GM12878 (cell line): ENCODE data around the gene CPT1C. TPM values are rescaled to one million over a fixed set of nuclear protein-coding genes. Genes with fewer than 3 reads are reported as not detected.

Experiments used
- ATAC-seq: fragments of 200-7000 bp; cut with Tn5 transposase; 3 replicates; pipeline ENCODE4 v1.9.1; 2020; ENCODE audit warnings: mild to moderate bottlenecking, moderate library complexity
- BruUV-seq: library from RNA; stranded (reverse); fragments of 400-500 nt; replicated peaks from 2 replicates; lab custom pipeline; 2021; lab: Mats Ljungman, UMichigan
- CTCF ChIA-PET: fragments of 300-600 bp; sonication (Branson Sonifier 250); formaldehyde crosslinking; extraction: SDS; loops from one replicate; lab custom pipeline; 2021; ENCODE audit warnings: inconsistent platforms; lab: Yijun Ruan, JAX
- POLR2A ChIA-PET: fragments of 350-600 bp; formaldehyde crosslinking; extraction: SDS; loops from one replicate; lab custom pipeline; 2021; ENCODE audit warnings: inconsistent platforms; lab: Charles Lee
- RAD21 ChIA-PET: fragments of 300-600 bp; sonication (Branson Sonifier 250); formaldehyde crosslinking; loops from one replicate; lab custom pipeline; 2023; ENCODE audit warnings: antibody characterized with exemption; ENCODE audit not compliant: unreplicated experiment; lab: Charles Lee
- SMC1A ChIA-PET: fragments of 300-600 bp; sonication (Branson Sonifier 250); formaldehyde crosslinking; loops from one replicate; lab custom pipeline; 2023; ENCODE audit not compliant: unreplicated experiment, uncharacterized antibody; lab: Charles Lee
- DNase-seq: peaks from one replicate; pipeline ENCODE4 v3.0.0-alpha.2; 2011; ENCODE audit warnings: low read depth, low spot score
- FAIRE-seq: peaks from 3 replicates; lab custom pipeline; 2011; peaks lifted over from hg19 to GRCh38; lab: Jason Lieb, UNC
- H2AFZ ChIP-seq: 2 replicates; pipeline ENCODE4 v1.6.0; 2011; ENCODE audit warnings: low read depth, low read length, control low read depth; ENCODE audit not compliant: control insufficient read depth
- H3K27ac ChIP-seq: 2 replicates; pipeline ENCODE4 v1.5.1; 2011; ENCODE audit warnings: control low read depth; ENCODE audit not compliant: control insufficient read depth, insufficient read depth
- H3K27me3 ChIP-seq, 2 experiments: replicated peaks in 1 of 2; 2 replicates each; pipeline versions ENCODE4 v1.6.0 to v1.6.1; 2011; ENCODE audit warnings: low read length in 1 of 2; ENCODE audit not compliant: control insufficient read depth in 2 of 2, insufficient read depth in 2 of 2
- H3K36me3 ChIP-seq, 2 experiments: 2 replicates each; pipeline ENCODE4 v1.5.1; 2011; ENCODE audit warnings: low read length in 1 of 2; ENCODE audit not compliant: control insufficient read depth in 2 of 2, insufficient read depth in 2 of 2
- H3K4me1 ChIP-seq: 2 replicates; pipeline ENCODE4 v1.6.1; 2011; ENCODE audit warnings: mild to moderate bottlenecking, low read length, moderate library complexity, mixed read lengths; ENCODE audit not compliant: control insufficient read depth, insufficient read depth
- H3K4me2 ChIP-seq: 2 replicates; pipeline ENCODE4 v1.6.0; 2011; ENCODE audit warnings: control low read depth; ENCODE audit not compliant: control insufficient read depth, insufficient read depth
- H3K4me3 ChIP-seq: fragments of 200-600 bp; sonication (generic); 2 replicates; pipeline ENCODE4 v1.5.1; 2016
- H3K79me2 ChIP-seq: 2 replicates; pipeline ENCODE4 v1.6.0; 2011; ENCODE audit warnings: low read length; ENCODE audit not compliant: control insufficient read depth, insufficient read depth
- H3K9ac ChIP-seq: 2 replicates; pipeline ENCODE4 v1.8.0; 2011; ENCODE audit warnings: low read length, control low read depth, mixed read lengths; ENCODE audit not compliant: control insufficient read depth, insufficient read depth
- H3K9me3 ChIP-seq: replicated peaks from 3 replicates; pipeline ENCODE4 v1.5.1; 2011; ENCODE audit warnings: mild to moderate bottlenecking, low read length; ENCODE audit not compliant: control insufficient read depth, insufficient read depth
- H4K20me1 ChIP-seq: 2 replicates; pipeline ENCODE4 v1.6.0; 2011; ENCODE audit not compliant: control insufficient read depth, insufficient read depth
- ATF3 ChIP-seq: IDR thresholded peaks from 2 replicates; pipeline ENCODE4 v1.6.1; 2011; ENCODE audit warnings: low read depth, mild to moderate bottlenecking, low read length, moderate library complexity, borderline replicate concordance; ENCODE audit errors: extremely low read depth
- EED ChIP-seq: sonication (generic); IDR thresholded peaks from 2 replicates; pipeline ENCODE4 v1.6.1; 2016; ENCODE audit warnings: antibody characterized with exemption, low read depth
- IKZF1 ChIP-seq: fragments of 450-650 bp; conservative IDR thresholded peaks from 2 replicates; pipeline ENCODE4 v1.6.1; 2017; ENCODE audit warnings: antibody characterized with exemption, mild to moderate bottlenecking
- IRF4 ChIP-seq: IDR thresholded peaks from 2 replicates; pipeline ENCODE4 v1.6.1; 2011; ENCODE audit warnings: low read depth, low read length
- MEF2B ChIP-seq: fragments of 450-650 bp; IDR thresholded peaks from 2 replicates; pipeline ENCODE4 v1.6.1; 2018; ENCODE audit warnings: mild to moderate bottlenecking, moderate library complexity; ENCODE audit not compliant: partially characterized antibody, poor library complexity, severe bottlenecking
- MTA2 ChIP-seq: fragments of 450-650 bp; IDR thresholded peaks from 2 replicates; pipeline ENCODE4 v1.6.1; 2016; ENCODE audit warnings: low read depth, mild to moderate bottlenecking, moderate library complexity
- MYC ChIP-seq: IDR thresholded peaks from 2 replicates; pipeline ENCODE4 v1.6.1; 2011; ENCODE audit warnings: mild to moderate bottlenecking, low read length, moderate library complexity, inconsistent platforms; ENCODE audit not compliant: insufficient read depth, insufficient replicate concordance, insufficient read length, severe bottlenecking
- NFYA ChIP-seq: IDR thresholded peaks from 2 replicates; pipeline ENCODE4 v1.6.1; 2011; ENCODE audit warnings: low read depth, mild to moderate bottlenecking, low read length, improper control_type of control experiment, borderline replicate concordance
- NRF1 ChIP-seq: conservative IDR thresholded peaks from 2 replicates; pipeline ENCODE4 v1.6.1; 2011; ENCODE audit warnings: mild to moderate bottlenecking, low read depth, low read length, improper control_type of control experiment
- SKIL ChIP-seq: fragments of 450-650 bp; IDR thresholded peaks from 2 replicates; pipeline ENCODE4 v1.6.1; 2017; ENCODE audit warnings: mild to moderate bottlenecking, low read depth, inconsistent platforms; ENCODE audit not compliant: poor library complexity, severe bottlenecking
- TBL1XR1 ChIP-seq: IDR thresholded peaks from 2 replicates; pipeline ENCODE4 v1.6.1; 2012; ENCODE audit warnings: low read depth, low read length, improper control_type of control experiment
- TCF3 ChIP-seq: IDR thresholded peaks from 2 replicates; pipeline ENCODE4 v1.6.1; 2012; ENCODE audit warnings: low read depth, mild to moderate bottlenecking, low read length, borderline replicate concordance; ENCODE audit not compliant: insufficient read depth
- ZNF384 ChIP-seq: IDR thresholded peaks from 2 replicates; pipeline ENCODE4 v1.6.1; 2012; ENCODE audit warnings: low read depth, mild to moderate bottlenecking, low read length, improper control_type of control experiment, borderline replicate concordance
- WGBS: methylation state at CpG from one replicate; pipeline ENCODE4 v1.1.6; 2016; ENCODE audit warnings: low lambda C conversion rate; ENCODE audit not compliant: insufficient replicate concordance, insufficient coverage; ENCODE audit errors: missing lambda C conversion rate; 5-methylcytosine and 5-hydroxymethylcytosine counted together
- in situ Hi-C: fragments of 300-500 bp; cut with MboI; formaldehyde crosslinking; loops from 9 replicates; pipeline ENCODE4 v1.14.3; 2018; ENCODE audit warnings: mixed read lengths
- intact Hi-C: fragments of 100-400 bp; cut with micrococcal nuclease; formaldehyde crosslinking; loops from one replicate; pipeline ENCODE4 v1.14.2; 2022; ENCODE audit not compliant: unreplicated experiment
- polyA plus RNA-seq, 11 experiments: library from polyadenylated mRNA; depleted of rRNA in 4 of 11; unstranded in 6 of 11; stranded (reverse) in 5 of 11; fragments of >200 nt; fragmentation: Nextera tagmentation in 4 of 11; fragmentation: Illumina TruSeq in 1 of 11; extraction: Ambion mirVana in 4 of 11; extraction: Trizol in 1 of 11; gene quantifications; 1 replicate in 1 of 11; 2 replicates in 10 of 11; pipeline versions ENCODE4 v1.2.1 to v1.2.3, GENCODE V29; 2011 to 2016; ENCODE audit warnings: inconsistent platforms in 2 of 11, missing spikeins in 2 of 11, low read depth in 1 of 11
- total RNA-seq, 4 experiments: library from RNA; depleted of rRNA in 3 of 4; stranded (reverse); fragments of >200 nt in 3 of 4; fragmentation: Illumina TruSeq in 1 of 4; extraction: Trizol in 1 of 4; gene quantifications; 2 replicates each; pipeline versions ENCODE4 v1.2.1 to v1.2.3, GENCODE V29; 2013 to 2021

CPT1C gene
- total and polyA plus RNA-seq, 10 of the 15 experiments (the other 5 are each of a cell fraction or from before 2014, with no cell fraction given) = 0.04 to 0.56 (median 0.21) TPM; not detected in 3

- H3K27me3 ChIP-seq = no peaks in the 10 kb centered on the region
- WGBS = 97% methylated on average over 17 of the region's 17 CpGs
- RAD21 ChIA-PET = no interaction called here
- H4K20me1 ChIP-seq = no peaks in the 10 kb centered on the region
- SMC1A ChIA-PET = no interaction called here
- ATAC-seq = no peak
- no peak overlapping the region for H3K4me2 ChIP-seq
- in situ Hi-C loops = no loop called here
- intact Hi-C loops = no loop called here
- no peak overlapping the region for H3K27ac ChIP-seq
- FAIRE-seq = no peak
- H2AFZ ChIP-seq = no peak overlapping the region
- H3K9me3 ChIP-seq = no peaks in the 10 kb centered on the region
- peaks cover 0 to 8% of the 10 kb centered on the region in 2 experiments; a peak in 3 of 4 replicates for H3K36me3 ChIP-seq
- no peak for DNase-seq
- TF ChIP-seq NRF1 (no peak), IKZF1 (no peak), TCF3 (no peak), MTA2 (no peak)
- no TSS peak for BruUV-seq
- no peak overlapping the region for H3K4me3 ChIP-seq
- H3K79me2 ChIP-seq = peaks cover 29% of the 10 kb centered on the region
- no peak overlapping the region for H3K9ac ChIP-seq
- CTCF ChIA-PET = no interaction called here
- POLR2A ChIA-PET = no interaction called here
- H3K4me1 ChIP-seq = peaks cover 12% of the 10 kb centered on the region
Measured at GRCh38 chr19:49646586-49646985, 44.3 kb upstream of the CPT1C start.

- H2AFZ ChIP-seq = no peak overlapping the region
- no peaks in the 10 kb centered on the region; the same call in 1 of the 2 replicates for H3K79me2 ChIP-seq
- RAD21 ChIA-PET = no interaction called here
- H3K9me3 ChIP-seq = no peaks in the 10 kb centered on the region
- peaks cover 0 to 21% of the 10 kb centered on the region in 2 experiments; a peak in 3 of 4 replicates for H3K36me3 ChIP-seq
- DNase-seq (no peak), FAIRE-seq (no peak), ATAC-seq (no peak)
- H4K20me1 ChIP-seq = no peaks in the 10 kb centered on the region
- intact Hi-C loops (no loop called here), in situ Hi-C loops (no loop called here)
- SMC1A ChIA-PET = no interaction called here
- no TSS peak for BruUV-seq
- 98% methylated on average over 18 of the region's 72 CpGs for WGBS
- no peak overlapping the region for H3K9ac ChIP-seq
- no peaks in the 10 kb centered on the region for H3K4me1 ChIP-seq
- no peak overlapping the region for H3K4me2 ChIP-seq
- H3K27ac ChIP-seq = no peak overlapping the region
- H3K27me3 ChIP-seq = no peaks in the 10 kb centered on the region
- CTCF ChIA-PET = no interaction called here
- H3K4me3 ChIP-seq = no peak overlapping the region
- POLR2A ChIA-PET = no interaction called here
- TF ChIP-seq TBL1XR1 = no peak
- TF ChIP-seq SKIL = no peak
- no peak for TF ChIP-seq MEF2B
- no peak for TF ChIP-seq IRF4
- no peak for TF ChIP-seq ATF3
- no peak for TF ChIP-seq ZNF384
- no peak for TF ChIP-seq MYC
- TF ChIP-seq EED = no peak
- TF ChIP-seq NFYA = no peak
Measured at GRCh38 chr19:49651029-49651819, 39.7 kb upstream of the CPT1C start.
